HG03565 (cell line): ENCODE results near the gene GOLGA6D.
"Not testable (repeated sequence)": the region's sequence is repeated elsewhere in the genome, so short reads cannot be mapped to it uniquely, and the experiment has no call there.

Source experiments
- ATAC-seq: cut with Tn5 transposase; IDR thresholded peaks from one replicate; pipeline ENCODE4 v1.9.1; 2021; ENCODE audit warnings: mild to moderate bottlenecking, moderate library complexity; ENCODE audit not compliant: unreplicated experiment

The GOLGA6D gene

DNA sequence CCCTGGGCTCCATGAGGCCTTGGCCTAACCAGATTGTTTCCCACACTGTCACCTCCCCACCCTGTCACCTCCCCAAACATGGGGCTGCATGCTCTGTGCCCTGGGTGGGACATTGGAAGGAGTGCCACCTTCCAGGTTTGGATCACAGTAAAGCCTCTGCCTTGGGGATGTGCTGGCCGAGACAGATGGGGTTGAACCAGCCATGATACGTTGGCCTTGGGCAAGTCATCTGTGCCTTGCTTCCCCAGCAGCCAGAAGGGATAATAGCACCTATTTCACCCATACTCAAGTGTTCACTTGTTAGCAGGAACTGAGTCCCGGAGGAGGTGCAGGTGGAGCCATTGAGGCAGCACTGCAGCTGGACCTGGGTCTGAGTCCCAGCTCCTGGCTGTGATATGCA lies 7.0 kb upstream of the GOLGA6D start:
- not testable (repeated sequence) for ATAC-seq

DNA sequence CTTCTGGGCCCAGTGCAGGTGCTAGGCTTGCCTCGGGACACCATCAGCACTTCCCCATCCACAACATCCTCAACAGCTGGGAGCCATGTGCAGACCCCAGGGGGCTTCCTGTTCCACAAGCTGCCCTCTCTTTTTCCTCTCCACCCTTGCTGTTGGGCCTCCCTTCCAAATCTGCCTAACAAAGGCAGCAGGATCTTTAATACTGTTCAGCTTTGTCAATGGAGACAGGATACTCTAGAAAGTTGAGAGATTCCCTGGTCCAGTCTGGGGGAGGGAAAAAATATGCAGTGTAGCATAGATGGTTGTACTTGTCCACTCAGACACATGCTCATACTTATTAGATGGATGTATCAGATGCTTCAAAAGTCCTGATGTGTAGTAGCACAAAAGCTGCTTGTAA lies 4.1 kb upstream of the GOLGA6D start:
- ATAC-seq: not testable (repeated sequence)

DNA sequence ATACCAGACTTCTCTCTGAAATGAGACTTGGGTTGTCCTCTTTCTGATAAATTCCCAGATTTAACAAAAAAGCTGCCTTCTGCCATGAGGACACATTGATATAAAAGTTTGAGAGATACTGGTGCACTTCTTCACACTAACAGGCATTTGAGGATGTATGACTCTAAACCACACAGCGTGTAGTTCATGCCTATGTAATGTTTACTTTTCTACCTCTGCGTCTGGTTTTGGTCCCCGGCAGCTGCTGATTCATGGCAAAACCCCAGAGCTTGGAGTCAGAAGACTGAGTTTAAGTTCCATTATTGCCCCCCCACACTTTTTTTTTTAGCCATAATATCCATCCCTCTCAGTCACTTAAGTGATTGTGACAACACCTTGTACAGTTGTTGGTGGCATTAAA lies 1.5 kb downstream of the GOLGA6D start:
- not testable (repeated sequence) for ATAC-seq

DNA sequence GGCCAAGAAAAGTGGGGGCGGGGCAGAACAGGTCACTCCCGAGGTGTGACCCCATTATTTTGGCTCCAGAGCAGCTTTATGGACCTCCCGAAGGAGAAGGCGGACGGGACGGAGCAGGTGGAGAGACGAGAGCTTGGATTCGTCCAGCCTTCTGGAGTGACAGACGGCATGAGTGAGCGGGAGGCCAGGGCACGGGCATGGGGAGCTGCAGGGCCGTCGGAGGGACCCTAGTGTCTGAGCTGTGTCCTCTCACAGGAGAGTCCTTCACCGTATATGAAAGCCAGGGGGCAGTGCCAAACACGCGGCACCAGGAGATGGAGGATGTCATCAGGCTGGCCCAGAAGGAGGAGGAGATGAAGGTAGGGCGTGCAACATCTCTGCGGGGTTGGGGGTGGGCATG lies 11.0 kb downstream of the GOLGA6D start:
- not testable (repeated sequence) for ATAC-seq

DNA sequence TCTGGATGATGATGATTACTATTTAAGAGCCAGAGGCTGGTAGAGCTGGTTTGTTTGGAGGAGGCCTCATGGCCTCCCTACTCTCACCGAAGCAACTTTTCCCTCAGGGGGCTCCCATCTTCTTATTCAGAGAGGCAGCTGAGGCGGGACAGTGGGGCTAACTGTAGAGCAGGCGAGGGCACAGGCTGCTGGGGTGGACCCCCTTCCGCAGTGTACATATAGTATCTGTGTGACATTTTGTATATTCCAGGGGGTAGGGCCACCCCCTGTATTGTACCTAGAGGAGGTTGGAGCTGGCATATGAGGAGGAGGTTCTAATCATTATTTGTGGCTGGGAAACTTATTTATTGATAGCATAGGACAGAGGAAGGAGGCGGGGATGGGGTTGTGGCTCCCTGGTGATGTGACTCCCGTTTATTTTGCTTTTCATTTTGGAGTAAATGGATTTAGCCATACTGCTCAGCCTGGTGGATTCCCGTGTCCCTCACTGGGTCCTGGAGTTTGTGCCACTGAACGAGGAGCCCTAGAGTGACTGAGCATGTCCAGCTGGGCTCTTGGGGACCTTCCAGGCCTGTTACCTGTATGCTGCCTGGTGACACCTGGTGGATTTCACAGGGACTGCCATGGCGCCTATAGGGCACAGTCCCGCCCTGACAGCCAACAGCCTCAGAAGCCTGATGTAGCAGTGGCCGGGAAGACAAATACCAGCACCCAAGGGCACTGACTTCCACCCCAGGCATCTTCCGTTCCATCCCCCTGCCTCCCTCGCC lies 16.1 kb downstream of the GOLGA6D start:
- not testable (repeated sequence) for ATAC-seq

DNA sequence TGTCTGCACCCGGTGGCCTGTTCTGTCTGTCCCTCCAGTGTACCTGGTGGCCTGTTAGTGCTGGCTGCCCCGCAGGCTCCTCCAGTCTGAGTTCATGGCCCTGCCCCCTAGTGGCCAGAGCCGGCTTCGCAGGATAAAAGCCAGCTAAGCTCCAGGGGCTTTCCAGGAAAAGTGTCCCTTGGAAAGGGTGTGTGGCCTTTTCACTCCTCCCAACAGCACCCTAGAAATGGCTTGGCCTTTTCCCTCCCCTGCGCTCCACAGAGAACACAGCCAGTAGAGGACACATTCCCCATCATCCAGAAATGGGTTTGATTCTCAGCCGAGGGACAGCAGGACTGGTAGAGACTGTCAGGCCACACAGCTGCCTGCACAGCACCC lies 16.7 kb downstream of the GOLGA6D start:
- ATAC-seq: not testable (repeated sequence)

DNA sequence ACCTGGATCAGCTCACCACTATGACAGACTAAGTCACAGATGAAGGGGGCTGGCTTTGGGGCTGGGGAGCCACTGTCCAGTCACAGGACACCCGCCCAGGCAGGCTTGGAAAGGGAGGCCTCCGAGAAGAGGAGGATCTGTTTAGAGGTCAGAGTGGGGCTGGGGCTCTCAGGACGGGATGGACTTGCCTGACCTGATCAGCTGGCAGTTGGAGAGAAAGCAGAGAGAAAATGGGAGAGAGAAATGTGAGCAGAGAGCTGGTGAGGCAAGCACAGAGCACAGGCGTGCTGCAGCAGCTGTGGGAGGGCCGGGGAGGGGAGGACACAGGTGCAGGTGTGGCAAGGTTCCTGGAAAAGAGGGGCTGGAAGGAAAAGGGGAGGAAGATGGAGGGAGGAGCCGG lies 17.4 kb downstream of the GOLGA6D start:
- not testable (repeated sequence) for ATAC-seq

DNA sequence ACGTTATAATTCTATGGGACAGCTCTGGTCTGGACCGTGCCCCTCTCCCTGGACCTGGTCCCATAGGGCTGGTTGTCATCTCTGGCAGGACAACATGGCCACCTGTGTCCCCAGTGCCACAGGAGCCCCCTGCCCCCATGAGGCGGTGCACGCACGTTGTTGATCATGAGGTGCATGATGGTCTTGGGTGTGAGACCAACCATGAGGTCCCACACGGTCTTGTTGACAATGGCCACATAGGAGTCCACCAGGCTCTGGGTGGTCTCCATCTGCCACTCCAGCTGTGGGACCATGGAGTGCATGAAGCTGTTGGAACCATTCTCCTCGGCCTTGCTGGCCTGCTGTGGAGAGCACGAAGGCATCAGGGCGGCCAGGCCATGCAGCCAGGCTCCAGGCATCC lies 19.7 kb downstream of the GOLGA6D start:
- ATAC-seq: no peak

DNA sequence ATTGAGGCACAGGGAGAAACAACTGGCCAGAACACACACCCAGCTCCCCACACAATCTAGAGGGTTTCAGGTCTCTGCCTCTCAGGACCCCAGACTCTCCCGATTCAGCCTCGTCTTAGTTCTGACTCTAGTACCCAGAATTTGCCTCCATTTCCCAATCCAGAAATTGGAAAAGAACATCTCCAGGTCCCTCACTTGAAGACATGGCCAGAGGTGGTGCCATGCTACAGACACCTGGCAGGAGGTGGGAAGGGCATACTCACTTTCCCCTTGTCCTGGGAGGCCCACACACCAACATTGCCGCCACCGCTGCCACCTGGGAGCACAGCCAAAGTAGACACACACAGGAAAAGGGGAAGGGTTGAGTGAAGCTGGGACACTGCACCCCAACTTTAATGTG lies 20.1 kb downstream of the GOLGA6D start:
- ATAC-seq: not testable (repeated sequence)

DNA sequence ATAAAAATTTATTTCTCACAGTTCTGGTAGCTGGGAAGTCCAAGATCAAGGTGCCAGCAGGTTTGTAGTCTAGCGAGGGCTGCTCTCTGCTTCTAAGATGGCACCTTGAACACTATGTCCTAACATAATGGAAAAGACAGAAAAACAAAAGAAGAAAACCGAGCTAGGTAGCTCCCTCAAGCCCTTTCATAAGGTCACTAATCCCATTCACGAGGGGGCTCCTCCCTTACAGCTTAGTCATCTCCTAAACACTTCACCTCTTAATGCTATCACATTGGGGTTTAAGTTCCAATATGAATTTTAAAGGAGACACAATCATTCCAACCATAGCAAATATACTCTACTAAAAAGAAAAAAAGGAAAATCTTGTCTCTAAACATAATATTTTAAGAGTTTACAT lies 23.6 kb downstream of the GOLGA6D start:
- no peak for ATAC-seq

DNA sequence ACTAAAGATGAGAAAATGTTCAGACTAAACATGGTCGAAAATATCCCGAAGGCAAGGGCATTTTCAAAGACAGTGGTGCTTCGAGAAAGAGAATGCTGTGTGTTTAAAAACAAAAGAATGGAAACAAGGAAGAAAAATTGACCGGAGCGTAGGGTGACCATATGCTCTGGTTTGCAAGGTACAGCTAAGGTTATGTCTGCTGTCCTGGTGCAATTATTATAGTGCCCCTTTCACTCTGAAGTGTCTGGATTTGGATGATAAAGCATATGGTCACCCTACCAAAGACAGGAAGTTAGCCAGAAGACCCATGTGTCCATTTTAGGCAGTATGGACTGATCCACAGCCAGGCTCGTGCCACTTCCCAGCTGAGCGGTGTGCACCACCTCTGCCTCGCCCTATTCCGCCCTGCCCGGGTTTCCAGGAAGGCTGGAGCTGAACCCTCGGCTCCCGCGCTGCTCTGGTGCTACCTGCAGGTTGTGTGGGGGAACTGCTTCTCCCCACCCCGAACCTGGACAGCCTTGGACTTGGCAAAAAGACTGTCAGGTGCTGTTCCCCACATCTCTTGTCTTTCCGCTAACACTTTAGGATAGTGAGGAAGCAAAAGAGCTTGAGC lies 25.2 kb downstream of the GOLGA6D start:
- ATAC-seq: no peak

DNA sequence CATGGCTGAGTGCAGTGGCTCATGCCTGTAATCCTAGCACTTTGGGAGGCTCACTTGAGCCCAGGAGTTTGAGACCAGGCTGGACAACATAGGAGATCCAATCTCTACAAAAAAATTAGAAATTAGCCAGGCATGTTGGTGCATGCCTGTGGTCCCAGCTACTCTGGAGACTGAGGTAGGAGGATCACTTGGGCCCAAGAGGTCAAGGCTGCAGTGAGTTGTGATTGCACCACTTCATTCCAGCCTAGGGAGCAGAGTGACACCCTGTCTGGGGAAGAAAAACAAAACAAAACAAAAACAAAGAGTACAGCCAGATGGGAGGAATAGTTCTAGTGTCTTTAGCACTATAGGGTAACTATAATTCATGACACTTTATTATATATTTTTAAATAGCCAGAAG lies 27.1 kb downstream of the GOLGA6D start:
- ATAC-seq: no peak

DNA sequence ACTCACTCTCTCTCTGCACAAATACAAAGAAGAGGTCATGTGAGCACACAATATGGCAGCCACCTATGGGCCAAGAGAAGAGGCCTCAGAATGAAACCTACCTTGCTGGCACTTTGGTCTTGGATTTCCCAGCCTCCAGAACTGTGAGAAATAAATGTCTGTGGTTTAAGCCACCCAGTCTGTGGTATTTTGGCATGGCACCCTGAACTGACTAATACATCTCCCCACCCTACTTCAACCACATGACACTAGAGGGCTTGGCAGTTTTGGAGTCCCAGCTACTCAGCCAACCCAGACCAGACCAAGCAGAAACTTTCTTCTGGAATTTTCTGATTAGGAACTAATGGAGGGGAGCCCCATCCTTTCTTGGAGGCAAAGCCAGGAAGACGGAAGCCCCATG lies 29.9 kb downstream of the GOLGA6D start:
- ATAC-seq: not testable (repeated sequence)

DNA sequence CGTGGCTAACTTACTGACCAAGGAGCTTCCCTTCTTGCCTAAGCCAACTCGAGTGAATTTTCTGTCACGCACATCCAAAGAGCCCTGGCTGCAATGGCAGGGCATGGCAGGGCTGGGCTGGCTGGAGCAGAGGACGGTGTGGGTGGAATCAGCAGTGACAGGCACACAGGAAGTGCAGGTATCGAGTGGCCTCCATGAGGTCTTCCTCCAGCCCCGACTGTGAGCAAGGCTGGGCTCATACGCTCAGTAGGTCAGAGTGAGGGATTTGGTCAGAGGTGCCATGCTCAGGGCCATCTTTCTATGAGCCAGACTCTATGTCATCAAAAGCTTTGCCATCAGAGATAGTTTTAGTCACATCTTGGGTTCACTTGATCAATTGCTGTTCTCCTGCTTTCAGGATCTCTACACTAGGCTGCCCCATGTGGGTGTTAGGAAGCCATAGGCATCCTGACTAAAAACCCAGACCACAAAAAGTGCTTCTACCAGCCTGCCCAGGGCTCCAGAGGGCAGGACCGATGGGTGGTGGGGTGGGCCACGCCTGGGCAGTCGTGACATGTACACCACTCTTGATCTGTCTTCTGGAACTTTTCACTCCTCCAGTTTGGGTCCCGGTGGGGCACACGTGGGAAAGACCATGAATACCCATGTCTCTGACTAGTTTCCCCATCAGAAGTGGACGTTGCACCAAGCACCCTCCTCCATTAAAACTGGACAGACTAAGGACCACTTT lies 30.6 kb downstream of the GOLGA6D start:
- no peak for ATAC-seq

DNA sequence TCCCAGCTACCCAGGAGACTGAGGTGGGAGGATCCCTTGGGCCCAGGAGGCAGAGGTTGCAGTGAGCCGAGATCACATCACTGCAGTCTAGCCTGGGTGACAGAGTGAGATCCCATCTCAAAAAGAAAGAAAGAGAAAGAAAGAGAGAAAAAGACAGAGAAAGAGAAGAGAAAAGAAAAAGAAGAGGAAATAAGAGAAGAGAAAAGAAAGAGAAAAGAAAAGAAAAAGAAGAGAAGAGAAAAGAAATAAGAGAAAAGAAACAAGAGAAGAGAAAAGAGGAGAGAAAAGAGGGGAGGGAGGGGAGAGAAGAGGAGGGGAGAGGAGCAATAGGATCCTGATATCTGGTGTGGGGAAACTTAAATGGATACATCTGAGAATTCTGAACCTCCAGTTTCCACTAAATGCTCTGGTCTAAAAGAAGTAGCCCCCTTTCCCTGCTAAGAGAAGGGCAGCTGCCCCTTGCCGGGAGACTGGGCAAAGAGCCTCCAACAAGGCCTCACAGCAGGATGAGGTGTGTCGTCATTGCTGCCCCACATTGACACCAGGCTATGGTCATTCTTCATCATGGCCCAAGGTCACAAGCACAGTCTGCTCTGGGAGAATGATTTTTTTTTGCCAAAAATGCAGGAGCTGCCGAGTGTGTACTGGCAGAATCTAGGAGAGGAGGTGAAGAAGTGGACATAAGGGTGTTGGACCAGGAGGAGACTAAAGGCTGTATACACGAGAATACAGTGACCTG lies 32.1 kb downstream of the GOLGA6D start:
- ATAC-seq: no peak

DNA sequence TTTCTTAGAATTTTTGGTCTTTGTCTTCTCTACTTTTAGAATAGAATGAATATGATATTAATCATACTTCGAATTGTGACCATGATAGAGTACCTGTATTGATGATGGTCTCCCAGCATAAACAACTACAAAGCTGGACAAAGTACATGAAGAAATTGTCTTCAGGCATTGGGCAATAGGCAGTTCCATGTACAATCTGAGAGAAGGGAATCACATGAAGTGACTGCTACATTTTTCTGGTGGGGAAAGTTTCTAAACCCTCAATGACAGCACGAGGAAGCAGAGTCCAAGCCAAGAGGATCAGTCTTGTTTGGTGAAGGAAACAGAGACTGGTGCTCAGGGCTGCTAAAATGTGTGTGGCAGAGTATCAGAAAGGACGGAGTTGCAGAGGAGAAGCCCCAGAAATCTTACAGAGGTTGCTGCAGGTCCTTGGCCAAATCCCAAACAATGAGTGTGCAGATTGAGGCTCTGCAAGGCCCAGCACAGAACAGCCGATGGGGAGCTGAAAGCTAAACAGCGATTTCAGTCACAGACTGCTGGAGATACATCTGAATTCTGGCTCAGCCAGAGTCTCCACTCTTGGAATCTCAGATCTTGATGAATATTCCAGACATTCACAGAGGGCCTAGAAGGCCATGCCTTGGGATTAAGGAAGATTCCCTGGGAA lies 36.7 kb downstream of the GOLGA6D start:
- not testable (repeated sequence) for ATAC-seq

DNA sequence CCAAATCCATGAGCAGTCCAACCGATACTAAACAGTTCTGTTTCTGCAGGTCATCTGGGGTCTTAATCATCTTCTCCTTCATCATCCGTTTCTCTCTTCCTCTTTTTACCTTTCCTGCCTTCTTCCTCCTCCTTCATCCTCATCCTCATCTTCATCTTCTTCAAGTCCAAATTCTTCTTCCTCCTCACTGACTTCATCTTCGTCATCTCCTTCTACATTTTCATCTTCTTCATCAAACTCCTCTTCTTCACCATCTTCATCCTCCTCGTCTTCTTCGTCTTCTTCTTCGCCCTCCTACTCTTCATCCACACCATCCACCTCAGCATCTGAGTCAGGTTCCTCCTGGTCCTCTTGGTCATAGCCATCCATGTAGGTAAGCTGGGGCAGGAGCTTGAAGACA lies 39.1 kb downstream of the GOLGA6D start:
- no peak for ATAC-seq

DNA sequence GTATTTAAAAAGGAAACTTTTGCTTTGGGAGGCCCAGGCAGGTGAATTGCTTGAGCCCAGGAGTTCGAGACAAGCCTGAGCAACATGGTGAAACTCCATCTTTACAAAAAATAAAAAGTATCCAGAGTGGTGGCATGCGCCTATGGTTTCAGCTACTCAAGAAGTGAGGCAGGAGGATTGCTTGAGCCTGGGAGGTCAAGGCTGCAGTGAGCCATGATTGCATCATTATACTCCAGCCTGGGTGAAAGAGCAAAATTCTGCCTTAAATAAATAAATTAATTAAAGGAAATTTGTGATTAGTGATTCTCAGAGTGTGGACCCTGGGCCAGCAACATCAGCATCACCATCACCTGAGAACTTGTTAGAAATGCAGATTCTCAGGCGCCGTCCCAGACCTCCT lies 43.3 kb downstream of the GOLGA6D start:
- ATAC-seq: no peak

DNA sequence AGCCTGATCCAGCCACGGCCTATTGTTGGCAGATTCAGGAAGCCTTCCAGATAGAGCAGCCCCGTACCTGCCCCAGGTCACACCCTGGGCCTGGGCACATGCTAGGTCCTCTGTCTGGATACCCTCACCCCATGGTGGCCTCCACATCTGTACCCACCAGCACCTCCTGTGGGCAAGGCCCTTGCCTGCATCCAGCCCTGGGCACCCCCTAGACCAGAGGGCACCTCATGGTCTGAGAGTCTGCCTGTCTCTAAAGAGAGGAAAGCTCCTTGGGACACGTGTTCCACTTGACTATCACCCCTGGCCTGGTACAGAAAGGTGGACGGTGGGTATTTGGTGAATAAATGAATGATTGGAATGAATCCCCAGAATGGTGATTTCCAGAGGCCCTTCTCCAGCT lies 44.4 kb downstream of the GOLGA6D start:
- ATAC-seq: no peak

DNA sequence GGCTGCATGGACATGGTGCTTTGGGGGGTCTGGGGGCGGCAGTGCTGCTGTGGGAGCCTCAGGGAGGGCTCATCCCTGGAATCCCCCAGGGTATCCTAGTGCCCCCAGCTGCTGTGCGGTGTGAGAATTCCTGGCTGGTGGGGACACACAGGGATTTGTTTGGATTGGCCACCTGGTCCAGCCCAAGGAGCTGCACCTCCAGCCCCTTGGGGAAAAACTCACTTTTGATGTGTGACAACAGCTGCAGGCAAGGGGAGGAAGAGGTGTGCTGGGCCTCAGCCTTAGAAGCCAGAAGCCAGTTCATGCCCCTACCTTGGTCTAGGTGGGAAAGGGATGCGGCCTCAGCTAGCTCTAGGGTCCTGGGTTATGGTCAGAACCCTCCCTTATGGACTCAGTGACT lies 44.9 kb downstream of the GOLGA6D start:
- no peak for ATAC-seq
